ENCODE data around the gene INPP5F. TPM values are rescaled to one million over a fixed set of nuclear protein-coding genes. Genes with fewer than 3 reads are reported as not detected.

The INPP5F gene
- total RNA-seq, 1 experiment from 2014 or later, result 46.3 TPM

DNA sequence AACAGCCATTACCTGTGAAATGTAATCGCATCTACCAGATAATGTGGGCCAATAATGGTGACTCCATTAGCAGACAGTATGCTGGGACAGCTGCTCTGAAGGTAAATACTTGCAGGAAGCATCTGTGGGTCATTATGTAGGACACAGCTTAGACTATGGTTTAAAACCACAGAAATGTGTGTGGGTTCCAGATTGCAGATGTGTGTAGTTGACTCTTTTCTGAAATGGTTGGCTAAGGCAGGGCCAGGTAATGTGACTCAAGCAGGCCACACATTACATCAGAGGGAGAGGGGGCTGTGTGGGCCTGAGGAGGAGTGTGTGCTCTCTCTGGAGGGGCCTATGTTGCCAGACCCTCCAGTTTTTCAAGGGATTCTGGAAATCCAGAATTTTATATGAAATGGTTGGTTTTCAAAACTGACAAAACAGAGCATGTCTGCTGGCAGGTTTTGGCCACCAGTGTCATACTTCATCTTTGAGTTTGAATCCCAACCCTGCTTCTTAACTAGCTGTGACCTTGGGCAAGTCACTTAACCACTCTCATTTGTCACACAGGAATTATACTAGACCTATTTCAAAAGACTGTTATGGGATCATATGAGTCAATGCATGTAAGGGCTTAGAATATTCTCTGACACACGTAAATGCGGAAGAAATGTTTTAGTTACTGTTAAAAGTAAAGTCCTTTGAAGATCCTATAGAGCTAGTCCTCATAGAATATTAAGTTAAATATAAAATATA lies 82.3 kb downstream of the INPP5F start:
- DNase-seq (ENCODE audit: low read depth in 1 of 2, low spot score in 2 of 2), result peak; percentile 66 to 77
- Histone ChIP-seq H3K36me3 (peaks cover 11% of the 10 kb centered on the region; the same call in 1 of the 2 replicates), H3K9me3 (replicated peaks) (no peaks in the 10 kb centered on the region), H3K27ac (peak overlapping the region; percentile 64), H3K27me3 (replicated peaks) (no peaks in the 10 kb centered on the region), H3K4me3 (no peak overlapping the region), H3K4me1 (replicated peaks) (peaks cover 56% of the 10 kb centered on the region)

DNA sequence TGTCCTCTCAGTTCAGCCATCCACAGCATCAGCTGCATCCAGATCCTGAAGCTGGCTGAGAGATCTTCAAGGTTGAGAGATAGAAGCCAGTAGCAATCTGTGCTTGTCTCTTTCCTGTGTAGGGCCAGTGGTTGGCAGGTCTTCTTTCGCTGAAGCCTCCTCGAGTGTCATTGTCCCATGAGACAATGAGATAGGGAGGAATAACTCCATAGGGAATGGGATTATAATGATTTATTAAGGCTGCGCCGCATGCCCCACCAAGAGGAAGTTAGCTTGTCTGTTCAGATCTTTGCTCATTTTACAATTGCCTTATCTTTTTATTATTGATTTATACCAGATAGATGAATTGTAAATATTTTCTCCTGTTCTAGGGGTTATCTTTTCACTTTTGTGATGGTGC lies 85.3 kb downstream of the INPP5F start:
- Histone ChIP-seq H3K36me3 (peaks cover 19% of the 10 kb centered on the region; the same call in 1 of the 2 replicates), H3K4me1 (replicated peaks) (peaks cover 27% of the 10 kb centered on the region), H3K4me3 (no peak overlapping the region), H3K27ac (no peak overlapping the region; the same call in 1 of the 2 replicates), H3K9me3 (replicated peaks) (no peaks in the 10 kb centered on the region), H3K27me3 (replicated peaks) (no peaks in the 10 kb centered on the region)
- DNase-seq (ENCODE audit: low read depth in 1 of 2, low spot score in 2 of 2), result no peak

DNA sequence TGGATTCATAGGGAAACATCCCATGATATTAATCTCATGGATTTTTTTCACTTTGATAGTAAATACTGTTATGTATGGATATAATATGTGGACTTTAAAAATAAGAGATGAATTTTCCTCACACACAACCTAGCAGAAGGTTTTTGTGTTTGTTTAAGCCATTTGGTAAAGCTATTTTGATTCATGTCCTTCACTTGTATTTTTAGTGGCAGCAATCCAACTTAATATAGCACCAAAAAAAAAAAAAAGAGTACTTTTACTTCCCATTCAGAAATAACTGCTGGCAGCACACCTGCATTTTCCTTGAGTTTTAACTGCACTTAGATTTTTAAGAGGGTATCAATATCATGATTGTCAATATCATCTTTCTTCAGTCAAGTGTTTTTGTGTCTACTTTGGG lies 86.8 kb downstream of the INPP5F start:
- Histone ChIP-seq H3K36me3 (peaks cover 19% of the 10 kb centered on the region; the same call in 1 of the 2 replicates), H3K4me1 (replicated peaks) (peaks cover 11% of the 10 kb centered on the region), H3K4me3 (no peak overlapping the region), H3K9me3 (replicated peaks) (no peaks in the 10 kb centered on the region), H3K27ac (no peak overlapping the region), H3K27me3 (replicated peaks) (no peaks in the 10 kb centered on the region)
- no peak for DNase-seq (ENCODE audit: low read depth in 1 of 2, low spot score in 2 of 2)

DNA sequence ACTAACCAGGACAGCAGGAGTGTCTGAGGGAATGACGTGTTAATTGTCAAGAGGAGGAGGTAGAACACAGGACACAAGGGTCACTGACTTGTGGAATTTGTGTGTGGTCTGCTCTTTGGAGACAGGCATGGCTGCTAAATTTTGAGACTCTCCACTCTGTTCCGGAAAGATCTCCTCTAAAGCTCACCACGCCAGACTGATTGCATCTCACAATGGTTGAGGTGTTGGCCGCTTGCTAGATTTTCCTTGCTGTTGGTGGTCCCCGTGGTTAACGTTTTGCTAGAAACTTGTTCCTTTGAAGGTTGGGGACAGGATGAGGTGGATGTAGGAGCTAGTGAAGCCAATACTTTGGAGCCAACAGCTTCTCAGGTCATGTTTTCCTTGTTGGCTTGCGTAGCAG lies 89.8 kb downstream of the INPP5F start:
- peaks cover 24% of the 10 kb centered on the region; the same call in 1 of the 2 replicates for H3K36me3 ChIP-seq
- no peaks in the 10 kb centered on the region for H3K4me1 ChIP-seq (replicated peaks)
- DNase-seq (ENCODE audit: low read depth in 1 of 2, low spot score in 2 of 2), result no peak
- no peak overlapping the region for H3K27ac ChIP-seq
- no peak overlapping the region for H3K4me3 ChIP-seq
- H3K9me3 ChIP-seq (replicated peaks), result no peaks in the 10 kb centered on the region
- H3K27me3 ChIP-seq (replicated peaks), result no peaks in the 10 kb centered on the region

DNA sequence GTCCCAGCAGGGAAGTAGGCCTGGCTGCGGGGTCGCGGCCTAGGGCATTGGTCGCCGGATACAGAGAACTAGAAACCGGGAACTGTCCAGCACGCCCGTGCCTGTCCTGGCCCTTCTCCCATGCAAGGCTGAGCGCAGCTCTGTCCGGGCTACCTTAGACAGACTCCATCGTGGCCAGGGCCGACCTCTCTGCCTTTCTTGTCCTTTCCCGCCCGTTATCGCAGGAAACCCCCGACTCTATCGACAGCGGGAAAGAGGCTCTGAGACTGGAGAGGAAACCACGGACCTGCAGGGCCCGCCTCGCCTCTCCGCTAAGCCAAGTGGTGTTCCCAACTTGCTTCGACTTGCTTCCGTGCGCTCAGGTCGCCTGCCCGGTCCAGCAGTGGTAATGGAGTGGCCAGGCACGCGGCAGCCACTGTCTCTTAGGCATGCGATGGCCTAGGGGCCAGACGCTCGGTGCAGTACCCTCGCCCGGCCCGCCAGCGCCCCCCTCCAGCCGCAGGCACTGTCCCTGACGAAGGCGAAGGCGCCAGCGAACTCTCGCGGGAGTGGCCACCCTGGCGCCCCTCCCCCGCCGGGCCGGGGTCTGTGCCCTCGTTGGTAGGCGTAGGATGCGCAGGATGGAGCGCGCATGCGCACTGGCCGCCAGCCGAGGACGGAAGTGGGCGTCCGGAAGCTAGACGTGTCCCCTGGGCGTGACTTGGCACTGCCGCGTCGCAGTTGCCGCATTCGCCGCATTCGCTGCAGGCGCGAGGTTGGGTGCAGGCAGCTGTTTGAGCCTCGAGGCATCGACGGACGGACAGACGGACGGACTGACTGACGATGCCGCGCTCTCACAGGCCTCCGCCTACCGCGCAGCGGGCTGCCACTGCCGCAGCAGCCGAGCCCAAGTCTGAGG lies 92.4 kb downstream of the INPP5F start:
- Histone ChIP-seq H3K36me3 (peaks cover 18% of the 10 kb centered on the region; the same call in 1 of the 2 replicates), H3K27ac (no peak overlapping the region), H3K4me3 (no peak overlapping the region), H3K4me1 (replicated peaks) (no peaks in the 10 kb centered on the region), H3K27me3 (replicated peaks) (no peaks in the 10 kb centered on the region), H3K9me3 (replicated peaks) (no peaks in the 10 kb centered on the region)
- DNase-seq (ENCODE audit: low read depth in 1 of 2, low spot score in 2 of 2), result no peak

DNA sequence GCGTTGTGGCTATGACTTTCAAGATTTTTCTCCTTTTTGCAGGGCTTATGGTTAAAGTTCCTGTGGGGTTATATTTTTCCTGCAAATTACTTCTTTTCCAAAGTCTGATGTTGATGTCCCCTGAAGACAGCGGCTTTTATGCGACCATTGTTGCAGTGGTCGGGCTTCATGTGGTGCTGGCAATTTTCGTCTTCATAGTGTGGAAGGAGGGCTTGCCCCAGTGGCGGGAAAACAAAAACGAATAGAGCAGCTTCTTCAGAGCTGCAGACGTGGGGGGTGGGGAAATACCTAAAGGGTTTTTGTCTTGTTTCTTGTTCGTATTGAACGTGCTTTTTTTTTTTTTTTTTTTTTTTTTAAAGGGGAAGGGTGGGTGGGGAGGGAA lies 93.0 kb downstream of the INPP5F start:
- no peak overlapping the region for H3K4me3 ChIP-seq
- no peaks in the 10 kb centered on the region for H3K9me3 ChIP-seq (replicated peaks)
- no peak overlapping the region for H3K27ac ChIP-seq
- no peaks in the 10 kb centered on the region for H3K27me3 ChIP-seq (replicated peaks)
- H3K36me3 ChIP-seq, result peaks cover 18% of the 10 kb centered on the region; the same call in 1 of the 2 replicates
- no peak for DNase-seq (ENCODE audit: low read depth in 1 of 2, low spot score in 2 of 2)
- no peaks in the 10 kb centered on the region for H3K4me1 ChIP-seq (replicated peaks)

DNA sequence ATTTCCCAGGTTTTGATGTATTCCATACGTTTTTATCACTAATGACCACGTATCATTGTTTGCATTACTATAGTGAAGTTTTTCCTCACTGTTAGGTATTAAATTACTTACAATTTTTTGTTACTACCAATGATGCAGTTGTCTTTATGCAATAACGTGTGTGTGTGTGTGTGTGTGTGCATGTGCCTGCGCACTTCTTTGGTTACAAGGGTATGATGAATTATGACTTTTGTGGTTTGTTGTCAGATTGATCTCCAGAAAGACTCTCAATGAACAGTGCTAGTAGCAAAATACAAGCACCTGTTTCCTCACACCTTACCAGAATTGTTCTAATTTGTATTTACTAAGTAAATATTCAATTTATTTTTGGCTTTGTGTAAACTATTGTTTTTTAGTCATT lies 95.3 kb downstream of the INPP5F start:
- no peak overlapping the region for H3K4me3 ChIP-seq
- DNase-seq (ENCODE audit: low read depth in 1 of 2, low spot score in 2 of 2), result no peak
- H3K9me3 ChIP-seq (replicated peaks), result no peaks in the 10 kb centered on the region
- H3K27me3 ChIP-seq (replicated peaks), result no peaks in the 10 kb centered on the region
- peaks cover 16% of the 10 kb centered on the region; the same call in 1 of the 2 replicates for H3K36me3 ChIP-seq
- no peaks in the 10 kb centered on the region for H3K4me1 ChIP-seq (replicated peaks)
- H3K27ac ChIP-seq, result no peak overlapping the region

DNA sequence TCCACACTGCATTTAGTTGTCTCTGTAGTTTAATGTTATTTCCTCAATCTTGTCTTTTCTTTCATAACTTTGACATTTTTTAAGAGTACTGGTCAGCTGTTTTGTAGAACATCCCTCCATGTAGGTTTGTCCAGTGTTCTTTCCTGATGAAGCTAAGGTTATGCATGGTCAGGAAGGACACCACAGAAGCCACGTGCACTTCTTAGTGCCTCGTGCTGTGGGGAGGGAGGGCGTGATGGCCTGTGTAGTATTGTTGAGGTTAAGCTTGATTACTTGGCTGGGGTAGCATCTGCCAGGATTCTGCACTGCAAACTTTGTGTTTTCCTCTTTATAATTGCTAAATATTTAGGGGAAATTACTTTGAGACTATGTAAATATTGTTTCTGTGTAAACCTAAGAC lies 98.4 kb downstream of the INPP5F start:
- no peak overlapping the region for H3K4me3 ChIP-seq

DNA sequence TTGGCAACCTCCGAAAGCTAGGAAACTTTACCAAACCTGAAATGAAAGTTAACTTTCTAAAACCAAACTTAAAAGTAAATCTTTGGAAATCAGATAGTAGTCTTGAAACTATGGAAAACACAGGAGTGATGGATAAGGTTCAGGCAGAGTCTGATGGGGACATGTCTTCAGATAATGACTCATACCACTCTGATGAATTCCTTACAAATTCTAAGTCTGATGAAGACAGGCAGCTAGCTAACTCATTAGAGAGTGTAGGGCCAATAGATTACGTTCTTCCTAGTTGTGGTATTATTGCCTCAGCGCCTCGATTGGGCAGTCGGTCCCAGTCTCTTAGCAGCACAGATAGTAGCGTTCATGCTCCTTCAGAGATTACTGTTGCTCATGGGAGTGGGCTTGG lies 100.9 kb downstream of the INPP5F start:
- Histone ChIP-seq H3K27ac (no peak overlapping the region), H3K4me1 (replicated peaks) (no peaks in the 10 kb centered on the region), H3K27me3 (replicated peaks) (no peaks in the 10 kb centered on the region), H3K4me3 (no peak overlapping the region), H3K9me3 (replicated peaks) (no peaks in the 10 kb centered on the region), H3K36me3 (peaks cover 58% of the 10 kb centered on the region)
- no peak for DNase-seq (ENCODE audit: low read depth in 1 of 2, low spot score in 2 of 2)

More for the DNA sequence above, 98.4 kb downstream of the INPP5F start:
- H3K27ac ChIP-seq, result no peak overlapping the region
- no peaks in the 10 kb centered on the region for H3K27me3 ChIP-seq (replicated peaks)
- H3K36me3 ChIP-seq, result peaks cover 33% of the 10 kb centered on the region
- H3K4me1 ChIP-seq (replicated peaks), result no peaks in the 10 kb centered on the region
- no peaks in the 10 kb centered on the region for H3K9me3 ChIP-seq (replicated peaks)
- DNase-seq (ENCODE audit: low read depth in 1 of 2, low spot score in 2 of 2), result no peak

DNA sequence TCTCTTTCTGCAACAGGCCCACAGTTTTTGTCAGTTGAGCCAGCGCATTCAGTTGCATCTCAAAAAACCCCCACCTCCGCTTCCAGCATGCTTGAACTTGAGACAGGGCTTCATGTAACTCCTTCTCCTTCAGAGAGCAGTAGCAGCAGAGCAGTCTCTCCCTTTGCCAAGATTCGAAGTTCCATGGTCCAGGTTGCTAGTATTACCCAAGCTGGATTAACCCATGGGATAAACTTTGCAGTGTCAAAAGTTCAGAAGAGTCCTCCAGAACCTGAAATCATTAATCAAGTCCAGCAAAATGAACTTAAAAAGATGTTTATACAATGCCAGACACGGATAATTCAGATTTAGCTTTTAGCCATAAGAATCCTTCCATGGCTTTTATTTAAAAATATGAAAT lies 101.6 kb downstream of the INPP5F start:
- no peak for DNase-seq (ENCODE audit: low read depth in 1 of 2, low spot score in 2 of 2)
- Histone ChIP-seq H3K4me3 (no peak overlapping the region), H3K36me3 (peaks cover 65% of the 10 kb centered on the region)

DNA sequence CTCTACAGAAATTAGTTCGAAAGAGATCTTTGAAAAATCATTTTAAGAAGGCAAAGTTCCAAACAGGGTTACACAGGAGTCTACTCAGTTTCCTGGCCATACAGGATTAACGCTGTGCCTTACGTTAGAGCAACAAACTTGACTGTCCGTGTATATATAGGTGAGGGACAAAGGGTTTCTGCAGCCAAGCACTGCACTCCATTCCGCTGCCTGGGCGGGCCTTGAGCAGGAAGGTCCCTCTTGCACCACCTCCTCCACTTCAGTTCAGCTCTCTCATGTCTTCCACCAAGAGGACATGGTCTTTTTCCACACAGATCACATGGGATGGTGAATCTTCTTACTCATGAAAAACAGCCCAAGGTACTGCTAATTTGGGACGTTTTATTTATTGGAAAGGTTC lies 103.6 kb downstream of the INPP5F start:
- H3K27ac ChIP-seq, result no peak overlapping the region
- peaks cover 6% of the 10 kb centered on the region; the same call in 1 of the 2 replicates for H3K4me1 ChIP-seq (replicated peaks)
- H3K36me3 ChIP-seq, result peaks cover 78% of the 10 kb centered on the region
- no peaks in the 10 kb centered on the region for H3K9me3 ChIP-seq (replicated peaks)
- H3K4me3 ChIP-seq, result no peak overlapping the region
- H3K27me3 ChIP-seq (replicated peaks), result no peaks in the 10 kb centered on the region
- DNase-seq (ENCODE audit: low read depth in 1 of 2, low spot score in 2 of 2), result no peak

More for the DNA sequence above, 101.6 kb downstream of the INPP5F start:
- no peaks in the 10 kb centered on the region for H3K4me1 ChIP-seq (replicated peaks)
- no peak overlapping the region for H3K27ac ChIP-seq
- no peaks in the 10 kb centered on the region for H3K9me3 ChIP-seq (replicated peaks)
- no peaks in the 10 kb centered on the region for H3K27me3 ChIP-seq (replicated peaks)

DNA sequence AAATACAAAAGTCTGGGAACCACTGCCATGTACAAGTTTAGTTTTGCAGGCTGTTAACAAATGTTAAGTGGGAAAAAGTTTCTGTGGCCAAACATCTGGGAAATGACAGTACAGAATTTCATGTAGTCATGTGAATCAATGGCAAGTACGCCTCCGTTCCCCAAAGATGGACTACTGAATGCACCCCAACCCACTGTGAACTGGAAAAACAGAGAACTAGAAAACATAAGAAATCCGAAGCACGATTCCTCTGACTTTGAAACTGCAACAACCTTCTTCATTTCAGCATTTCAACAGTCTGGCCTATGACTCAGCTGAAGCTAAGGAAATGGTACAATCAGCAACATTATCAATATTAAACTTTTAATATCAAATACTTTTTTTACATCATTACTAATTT lies 105.0 kb downstream of the INPP5F start:
- H3K9me3 ChIP-seq (replicated peaks), result no peaks in the 10 kb centered on the region
- H3K27me3 ChIP-seq (replicated peaks), result no peaks in the 10 kb centered on the region
- no peak overlapping the region for H3K27ac ChIP-seq
- no peak for DNase-seq (ENCODE audit: low read depth in 1 of 2, low spot score in 2 of 2)
- no peak overlapping the region for H3K4me3 ChIP-seq
- H3K4me1 ChIP-seq (replicated peaks), result peaks cover 7% of the 10 kb centered on the region; the same call in 1 of the 2 replicates
- H3K36me3 ChIP-seq, result peaks cover 92% of the 10 kb centered on the region

DNA sequence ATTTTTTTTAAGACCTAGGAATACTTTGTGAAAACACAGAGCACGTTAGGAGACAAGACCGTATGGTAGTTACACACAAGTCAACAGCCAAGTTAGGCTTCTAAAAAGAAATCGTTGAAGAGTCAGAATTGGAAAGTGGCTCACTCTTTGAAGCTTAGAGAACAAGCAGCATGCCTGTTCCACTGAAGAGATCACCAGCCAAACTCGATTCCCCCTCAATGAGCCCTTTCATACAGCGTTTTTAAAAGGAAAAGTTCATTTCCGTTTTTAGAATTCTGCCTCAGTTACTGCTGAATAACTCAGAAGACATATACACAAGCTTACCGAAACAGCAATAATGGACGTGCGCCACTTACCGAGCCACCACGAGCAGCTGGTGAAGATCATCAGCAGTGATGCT lies 105.8 kb downstream of the INPP5F start:
- H3K36me3 ChIP-seq, result peaks cover 100% of the 10 kb centered on the region
- H3K27me3 ChIP-seq (replicated peaks), result no peaks in the 10 kb centered on the region
- no peaks in the 10 kb centered on the region for H3K9me3 ChIP-seq (replicated peaks)
- peaks cover 7% of the 10 kb centered on the region; the same call in 1 of the 2 replicates for H3K4me1 ChIP-seq (replicated peaks)
- H3K27ac ChIP-seq, result no peak overlapping the region
- DNase-seq (ENCODE audit: low read depth in 1 of 2, low spot score in 2 of 2), result no peak
- H3K4me3 ChIP-seq, result no peak overlapping the region

DNA sequence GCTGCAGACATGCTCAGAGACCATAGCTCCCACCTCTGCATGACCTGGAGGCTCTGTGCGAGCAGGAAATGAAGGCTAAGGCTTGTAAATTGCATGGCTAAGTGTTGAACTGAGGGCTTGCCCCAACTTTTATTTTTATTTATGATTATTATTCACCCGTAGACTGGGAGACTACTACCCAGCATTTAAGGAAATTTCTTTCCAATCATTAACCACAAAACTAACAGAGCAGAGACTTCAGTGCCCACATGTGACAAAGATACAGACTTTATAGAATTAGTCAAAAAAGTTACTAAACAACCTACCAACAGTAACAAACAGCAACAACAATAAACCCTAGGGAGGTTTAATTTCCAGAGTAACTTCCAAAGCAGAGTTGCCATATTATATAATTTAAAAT lies 107.1 kb downstream of the INPP5F start:
- H3K36me3 ChIP-seq, result peaks cover 100% of the 10 kb centered on the region

More for the DNA sequence above, 107.1 kb downstream of the INPP5F start:
- H3K27me3 ChIP-seq (replicated peaks), result no peaks in the 10 kb centered on the region
- no peak overlapping the region for H3K4me3 ChIP-seq
- H3K27ac ChIP-seq, result no peak overlapping the region
- H3K9me3 ChIP-seq (replicated peaks), result no peaks in the 10 kb centered on the region
- peaks cover 13% of the 10 kb centered on the region; the same call in 1 of the 2 replicates for H3K4me1 ChIP-seq (replicated peaks)
- no peak for DNase-seq (ENCODE audit: low read depth in 1 of 2, low spot score in 2 of 2)
